Liver (tissue), 3 donors: ENCODE data around the gene BFSP2.

Experiments used
- CTCF ChIP-seq: fragments of 150-350 bp; IDR thresholded peaks from 2 replicates; pipeline ENCODE4 v1.5.1; 2017; ENCODE audit warnings: improper control_type of control experiment, low read depth, low read length; ENCODE audit not compliant: missing input control
- GABPA ChIP-seq, 2 donors: IDR thresholded peaks in 1 of 2; conservative IDR thresholded peaks in 1 of 2; 2 replicates each; pipeline ENCODE4 v1.6.1; 2016; ENCODE audit warnings: antibody characterized with exemption in 2 of 2, mild to moderate bottlenecking in 1 of 2, moderate library complexity in 1 of 2
- JUND ChIP-seq, 2 donors: IDR thresholded peaks; 2 replicates each; pipeline ENCODE4 v1.6.1; 2016; ENCODE audit warnings: antibody characterized with exemption in 2 of 2
- MAX ChIP-seq: IDR thresholded peaks from 2 replicates; pipeline ENCODE4 v1.6.1; 2016; ENCODE audit warnings: antibody characterized with exemption
- NR2F2 ChIP-seq: IDR thresholded peaks from 2 replicates; pipeline ENCODE4 v1.6.1; 2016; ENCODE audit warnings: antibody characterized with exemption
- RAD21 ChIP-seq, 2 donors: IDR thresholded peaks; 2 replicates each; pipeline ENCODE4 v1.6.1; 2016; ENCODE audit warnings: antibody characterized with exemption in 2 of 2, mild to moderate bottlenecking in 2 of 2
- REST ChIP-seq: IDR thresholded peaks from 2 replicates; pipeline ENCODE4 v1.6.1; 2016; ENCODE audit warnings: antibody characterized with exemption, mild to moderate bottlenecking
- SP1 ChIP-seq: IDR thresholded peaks from 2 replicates; pipeline ENCODE4 v1.6.1; 2018; ENCODE audit warnings: antibody characterized with exemption, mild to moderate bottlenecking
- YY1 ChIP-seq: IDR thresholded peaks from 2 replicates; pipeline ENCODE4 v1.6.1; 2016; ENCODE audit warnings: antibody characterized with exemption, mild to moderate bottlenecking
- donor health status: healthy.
- donor health status: healthy.

GRCh38 chr3:133429063-133429462, 29.2 kb downstream of the BFSP2 start:
- TF ChIP-seq MAX (no peak), CTCF (no peak), JUND (IDR thresholded peaks at IDR 0.05) (no peak), RAD21 (IDR thresholded peaks at IDR 0.05) (no peak), REST (no peak), SP1 (no peak), YY1 (no peak), NR2F2 (no peak), GABPA (IDR thresholded peaks at IDR 0.05 in 1 of 2, conservative IDR thresholded peaks at IDR 0.05 in 1 of 2) (no peak)
